Measurements from ENCODE around the gene CLCN7.

Gene CLCN7

DNA sequence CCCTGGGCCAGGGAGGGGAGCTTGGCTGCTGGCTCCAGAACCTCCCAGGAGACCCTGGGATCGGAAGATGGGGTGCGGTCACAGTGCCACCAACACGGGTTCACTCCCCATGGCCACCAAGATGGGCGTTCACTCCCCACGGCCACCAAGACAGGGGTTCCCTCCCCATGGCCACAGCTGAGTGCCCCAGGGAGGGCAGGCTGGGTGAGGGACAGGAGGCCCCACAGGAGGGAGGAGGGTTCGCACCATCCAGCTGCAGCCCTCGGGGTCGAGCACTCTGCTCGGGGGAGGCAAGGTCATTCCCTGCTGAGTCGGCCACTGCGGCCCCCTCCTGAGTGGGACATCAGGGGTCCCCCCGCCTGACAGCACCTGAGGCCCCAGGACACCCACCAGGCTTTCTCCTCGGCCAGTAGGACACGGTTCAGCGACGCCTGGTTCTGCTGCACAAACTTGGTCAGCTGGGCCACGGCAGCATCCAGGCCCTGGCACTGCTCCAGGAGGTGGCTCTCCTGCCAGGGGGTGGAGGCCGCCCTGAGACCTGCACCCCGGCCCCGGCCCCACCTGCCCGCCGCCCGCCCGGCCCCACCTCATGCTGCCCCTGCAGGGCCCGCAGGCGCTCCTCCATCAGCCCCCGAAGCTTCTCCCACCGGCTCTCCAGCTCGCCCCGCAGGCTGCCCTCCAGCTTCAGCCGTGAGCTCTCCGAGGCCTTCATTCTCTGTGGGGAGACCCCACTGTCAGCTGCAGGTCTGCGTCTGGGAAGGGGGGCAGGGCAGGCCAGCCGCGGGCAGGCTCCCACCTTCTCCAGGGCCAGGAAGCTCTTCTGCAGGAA is 36.4 kb downstream of the CLCN7 start:
- no peak overlapping the region for H3K4me3 ChIP-seq (ENCODE audit: low read length)
- TF ChIP-seq, protein P1, sequence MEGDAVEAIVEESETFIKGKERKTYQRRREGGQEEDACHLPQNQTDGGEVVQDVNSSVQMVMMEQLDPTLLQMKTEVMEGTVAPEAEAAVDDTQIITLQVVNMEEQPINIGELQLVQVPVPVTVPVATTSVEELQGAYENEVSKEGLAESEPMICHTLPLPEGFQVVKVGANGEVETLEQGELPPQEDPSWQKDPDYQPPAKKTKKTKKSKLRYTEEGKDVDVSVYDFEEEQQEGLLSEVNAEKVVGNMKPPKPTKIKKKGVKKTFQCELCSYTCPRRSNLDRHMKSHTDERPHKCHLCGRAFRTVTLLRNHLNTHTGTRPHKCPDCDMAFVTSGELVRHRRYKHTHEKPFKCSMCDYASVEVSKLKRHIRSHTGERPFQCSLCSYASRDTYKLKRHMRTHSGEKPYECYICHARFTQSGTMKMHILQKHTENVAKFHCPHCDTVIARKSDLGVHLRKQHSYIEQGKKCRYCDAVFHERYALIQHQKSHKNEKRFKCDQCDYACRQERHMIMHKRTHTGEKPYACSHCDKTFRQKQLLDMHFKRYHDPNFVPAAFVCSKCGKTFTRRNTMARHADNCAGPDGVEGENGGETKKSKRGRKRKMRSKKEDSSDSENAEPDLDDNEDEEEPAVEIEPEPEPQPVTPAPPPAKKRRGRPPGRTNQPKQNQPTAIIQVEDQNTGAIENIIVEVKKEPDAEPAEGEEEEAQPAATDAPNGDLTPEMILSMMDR (conservative IDR thresholded peaks at IDR 0.05; ENCODE audit: low read depth, low read length), result no peak
- no peak for DNase-seq (ENCODE audit: low read depth)

DNA sequence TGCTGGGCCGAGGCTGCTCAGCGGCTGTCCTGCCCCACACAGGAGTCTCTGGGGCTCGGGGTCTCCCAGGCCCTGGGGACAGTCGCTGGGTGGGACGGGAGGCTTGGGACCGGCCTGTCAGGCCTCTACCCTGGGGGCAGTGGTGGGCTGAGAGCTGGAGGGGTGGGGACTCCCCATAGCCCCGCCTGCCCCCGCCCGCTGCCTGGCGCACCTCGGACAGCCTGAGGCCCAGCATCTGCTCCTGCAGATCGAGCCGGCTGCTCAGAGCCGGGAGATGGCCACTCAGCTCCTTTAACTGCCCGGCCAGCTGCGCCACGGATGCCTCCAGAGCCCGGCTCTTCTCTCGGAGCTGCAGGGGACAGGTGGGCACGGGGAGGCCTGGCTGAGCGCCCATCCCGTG is 37.2 kb downstream of the CLCN7 start:
- H3K4me3 ChIP-seq (ENCODE audit: low read length), result no peak overlapping the region
- no peak for DNase-seq (ENCODE audit: low read depth)
- TF ChIP-seq, protein P1 (conservative IDR thresholded peaks at IDR 0.05; ENCODE audit: low read depth, low read length), result no peak

DNA sequence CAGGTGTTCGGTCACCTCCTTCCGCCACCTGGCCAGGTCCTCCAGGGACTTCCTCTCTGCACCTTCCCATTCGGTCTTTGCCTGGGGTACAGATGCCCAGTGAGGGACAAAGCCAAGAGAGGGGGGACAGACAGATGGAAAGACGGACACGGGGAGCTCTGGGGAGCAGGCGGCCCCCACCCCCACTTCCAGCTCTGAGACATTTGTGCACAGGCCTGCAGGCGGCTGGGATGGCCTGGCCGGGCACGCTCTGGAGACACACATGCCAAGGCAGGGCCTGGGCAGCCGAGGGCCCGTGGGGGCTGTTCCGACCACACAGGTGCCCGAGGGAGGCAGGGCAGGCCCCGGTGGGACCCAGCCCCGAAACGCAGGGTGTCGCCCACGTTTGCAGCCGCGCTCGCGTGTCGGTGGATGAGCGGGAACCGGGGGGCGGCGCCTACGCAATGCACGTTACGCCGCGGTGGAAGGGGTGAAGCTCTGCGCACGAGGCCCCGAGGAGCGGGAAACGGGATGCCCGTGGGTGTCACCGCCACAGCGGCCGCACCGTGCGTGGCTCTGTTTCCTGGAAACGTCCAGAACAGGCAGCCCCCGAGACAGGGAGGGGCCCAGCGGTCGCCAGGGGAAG is 38.0 kb downstream of the CLCN7 start:
- TF ChIP-seq, protein P1 (conservative IDR thresholded peaks at IDR 0.05; ENCODE audit: low read depth, low read length), result no peak
- no peak for DNase-seq (ENCODE audit: low read depth)
- H3K4me3 ChIP-seq (ENCODE audit: low read length), result no peak overlapping the region

DNA sequence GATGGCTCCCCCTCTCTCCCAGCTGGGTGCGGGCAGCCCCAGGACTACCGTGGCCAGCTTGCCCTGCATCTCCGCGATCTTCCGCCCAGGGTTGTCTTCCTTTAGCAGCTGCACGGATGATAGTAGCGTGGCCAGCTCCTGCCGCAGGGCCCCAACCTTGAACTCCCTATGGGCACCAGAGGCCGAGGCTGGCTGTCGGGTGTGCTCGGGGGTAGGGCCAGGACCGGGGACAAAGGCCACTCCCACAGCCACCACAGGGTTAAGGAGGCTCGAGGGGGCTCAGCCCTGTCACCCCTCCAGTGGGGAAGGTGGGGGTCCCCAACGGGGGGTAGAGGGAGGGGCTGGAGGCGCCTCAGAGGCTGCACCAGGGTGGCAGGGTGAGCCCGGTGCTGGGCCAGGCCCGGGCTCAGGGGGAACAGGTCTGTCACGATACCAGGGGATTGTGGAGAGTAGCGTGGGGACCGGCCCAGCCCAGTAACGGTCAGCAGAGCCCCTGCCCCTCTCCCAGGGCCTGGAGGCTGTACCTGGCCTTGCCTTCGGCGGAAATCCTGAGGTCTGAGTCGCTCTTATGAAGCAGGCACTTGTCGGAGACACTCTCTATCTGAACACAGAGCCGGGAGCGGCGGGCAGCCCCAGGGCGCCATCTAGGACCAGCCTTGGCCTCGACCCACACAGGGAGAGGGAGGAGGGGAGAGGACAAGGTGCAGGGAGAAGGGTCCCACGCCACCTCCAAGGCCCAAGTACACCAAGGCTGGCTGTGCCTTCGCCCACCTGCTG is 38.7 kb downstream of the CLCN7 start:
- no peak overlapping the region for H3K4me3 ChIP-seq (ENCODE audit: low read length)

DNA sequence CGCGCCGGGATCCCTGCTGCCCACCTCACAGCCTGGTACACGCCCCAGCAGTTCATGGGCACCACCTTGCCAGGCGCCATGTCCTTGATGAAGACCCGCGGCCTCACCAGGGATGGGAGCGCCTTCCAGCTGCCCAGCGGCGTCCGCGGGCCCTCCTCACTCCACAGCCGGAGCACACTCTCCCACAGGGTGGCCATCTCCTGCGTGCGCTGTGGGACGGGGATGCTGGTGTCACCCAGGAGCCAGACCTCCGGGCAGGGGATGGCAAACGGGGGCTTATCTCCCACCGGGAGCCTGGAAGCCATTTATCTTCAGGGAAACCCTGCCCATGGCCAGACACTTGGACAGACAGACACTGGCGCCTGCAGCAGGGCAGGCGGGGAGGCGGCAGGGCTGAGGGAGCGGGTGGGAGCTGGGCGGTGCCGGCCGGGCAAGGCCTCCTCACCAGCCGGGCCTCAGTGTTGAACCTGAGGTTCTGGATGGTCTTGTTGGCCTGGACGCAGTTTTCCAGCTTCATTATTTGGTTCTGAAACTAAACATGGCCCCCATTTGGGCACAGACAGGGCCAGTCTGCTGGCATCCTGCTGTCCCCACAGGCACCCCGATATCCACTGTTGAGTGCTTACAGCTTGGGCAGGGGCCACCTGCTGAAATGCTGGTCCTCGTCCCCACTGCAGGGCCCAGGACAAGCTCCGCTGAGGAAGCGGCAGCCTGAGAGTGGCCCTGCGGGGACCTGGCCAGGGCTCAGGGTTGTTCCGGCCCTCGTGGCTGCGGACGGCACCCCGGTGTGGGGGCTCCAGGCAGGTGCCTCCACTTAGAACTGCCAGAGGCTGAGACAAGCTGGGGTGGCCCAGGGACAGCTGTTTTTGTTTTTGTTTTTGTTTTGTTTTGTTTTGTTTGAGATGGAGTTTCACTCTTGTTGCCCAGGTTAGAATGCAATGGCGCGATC is 39.9 kb downstream of the CLCN7 start:
- TF ChIP-seq, protein P1 (conservative IDR thresholded peaks at IDR 0.05; ENCODE audit: low read depth, low read length), result no peak
- DNase-seq (ENCODE audit: low read depth), result no peak
- H3K4me3 ChIP-seq (ENCODE audit: low read length), result no peak overlapping the region

More for the DNA sequence above, 38.7 kb downstream of the CLCN7 start:
- no peak for DNase-seq (ENCODE audit: low read depth)
- TF ChIP-seq, protein P1 (conservative IDR thresholded peaks at IDR 0.05; ENCODE audit: low read depth, low read length), result no peak

DNA sequence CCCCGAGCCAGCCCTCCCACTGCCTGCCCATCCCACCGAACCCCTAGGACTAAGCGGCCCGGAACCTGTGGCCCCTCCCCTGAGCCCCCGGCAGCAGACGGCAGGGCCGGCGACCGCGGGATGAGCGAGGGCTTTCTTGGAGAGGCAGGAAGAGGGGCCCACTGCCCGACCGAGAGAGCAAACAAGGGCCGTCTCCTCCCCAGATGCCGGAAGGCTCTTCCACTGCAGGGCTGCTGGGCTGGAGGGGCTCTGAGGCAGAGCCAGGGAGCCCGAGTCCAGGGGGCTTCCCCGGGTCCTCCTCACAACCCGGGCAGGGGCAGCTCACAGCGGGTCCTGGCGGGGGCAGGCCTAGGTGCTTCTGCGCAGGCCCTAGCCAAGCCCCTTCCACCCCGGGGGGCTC is 41.1 kb downstream of the CLCN7 start:
- H3K4me3 ChIP-seq (ENCODE audit: low read length), result no peak overlapping the region
- TF ChIP-seq, protein P1 (conservative IDR thresholded peaks at IDR 0.05; ENCODE audit: low read depth, low read length), result no peak
- DNase-seq (ENCODE audit: low read depth), result no peak
